A549 (cell line): ENCODE results near the gene TMEM219. TPM values are rescaled to one million over a fixed set of nuclear protein-coding genes. Genes with fewer than 3 reads are reported as not detected.

ENCODE experiments used
- ATAC-seq, 2 experiments: fragments of 200-7000 bp in 1 of 2; fragments of >200 bp in 1 of 2; cut with Nextera tagmentation in 1 of 2; cut with Tn5 transposase in 1 of 2; 3 replicates each; pipeline versions ENCODE4 v1.8.0 to v1.9.1; 2018 to 2020; ENCODE audit warnings: mild to moderate bottlenecking in 1 of 2, moderate library complexity in 1 of 2
- CTCF ChIA-PET: fragments of 300-600 bp; sonication (Branson Sonifier 250); formaldehyde crosslinking; extraction: SDS; loops from one replicate; lab custom pipeline; 2021; ENCODE audit warnings: antibody characterized with exemption, inconsistent platforms; lab: Yijun Ruan, JAX
- POLR2A ChIA-PET: fragments of 350-600 bp; formaldehyde crosslinking; extraction: SDS; loops from one replicate; lab custom pipeline; 2021; ENCODE audit warnings: antibody characterized with exemption, inconsistent platforms; lab: Yijun Ruan, JAX
- DNase-seq, 2 experiments: peaks; one replicate each; pipeline versions ENCODE4 v3.0.0 to v3.0.0-alpha.2; 2011 to 2016; ENCODE audit warnings: low read depth in 1 of 2, low spot score in 1 of 2
- FAIRE-seq: peaks from 2 replicates; lab custom pipeline; 2011; peaks lifted over from hg19 to GRCh38; lab: Jason Lieb, UNC
- H3K27ac ChIP-seq, 2 experiments: fragments of >200 bp; sonication (Bioruptor Twin); formaldehyde crosslinking; 3 replicates each; pipeline ENCODE4 v1.5.1; 2016 to 2017
- H3K4me1 ChIP-seq: fragments of >200 bp; sonication (Bioruptor Twin); formaldehyde crosslinking; 3 replicates; pipeline ENCODE4 v1.6.1; 2016
- H3K4me2 ChIP-seq: fragments of >200 bp; sonication (Bioruptor Twin); formaldehyde crosslinking; 3 replicates; pipeline ENCODE4 v1.6.1; 2016
- H3K4me3 ChIP-seq: fragments of >200 bp; sonication (Bioruptor Twin); formaldehyde crosslinking; 3 replicates; pipeline ENCODE4 v1.5.1; 2016
- H3K9me3 ChIP-seq: fragments of >200 bp; sonication (Bioruptor Twin); formaldehyde crosslinking; 3 replicates; pipeline ENCODE4 v1.6.1; 2016
- ATOH8 ChIP-seq: fragments of 250-450 bp; sonication (Bioruptor Pico); IDR thresholded peaks from 2 replicates; pipeline ENCODE4 v1.5.0; 2020; ENCODE audit warnings: low read depth, mild to moderate bottlenecking, moderate library complexity
- CBX2 ChIP-seq: fragments of 200-600 bp; sonication (generic); IDR thresholded peaks from 2 replicates; pipeline ENCODE4 v1.6.1; 2016; ENCODE audit warnings: low read depth, mild to moderate bottlenecking, borderline replicate concordance
- CBX8 ChIP-seq: fragments of 200-600 bp; sonication (generic); IDR thresholded peaks from 2 replicates; pipeline ENCODE4 v1.6.1; 2016
- ELK1 ChIP-seq: fragments of 150-350 bp; IDR thresholded peaks from 2 replicates; pipeline ENCODE4 v1.6.1; 2014; ENCODE audit warnings: low read depth, mild to moderate bottlenecking, low read length
- ESRRA ChIP-seq: fragments of 150-350 bp; IDR thresholded peaks from 2 replicates; pipeline ENCODE4 v1.6.1; 2014; ENCODE audit warnings: mild to moderate bottlenecking, low read length, borderline replicate concordance
- FOXS1 ChIP-seq: fragments of 250-450 bp; sonication (Bioruptor Pico); IDR thresholded peaks from 2 replicates; pipeline ENCODE4 v1.5.0; 2020; ENCODE audit warnings: mild to moderate bottlenecking, moderate library complexity
- HOXA7 ChIP-seq: fragments of 250-450 bp; sonication (Bioruptor Pico); IDR thresholded peaks from 2 replicates; pipeline ENCODE4 v1.5.0; 2020; ENCODE audit warnings: mild to moderate bottlenecking, moderate library complexity
- JUNB ChIP-seq: fragments of >200 bp; sonication (Bioruptor Twin); formaldehyde crosslinking; IDR thresholded peaks from 2 replicates; pipeline ENCODE4 v1.6.1; 2016
- KDM1A ChIP-seq: fragments of 200-600 bp; sonication (generic); IDR thresholded peaks from 2 replicates; pipeline ENCODE4 v1.6.1; 2016; ENCODE audit warnings: low read depth, mild to moderate bottlenecking
- MAFK ChIP-seq: fragments of 450-650 bp; IDR thresholded peaks from 2 replicates; pipeline ENCODE4 v1.6.1; 2014; ENCODE audit not compliant: partially characterized antibody
- MAX ChIP-seq: IDR thresholded peaks from 2 replicates; pipeline ENCODE4 v1.6.1; 2012
- MYC ChIP-seq: IDR thresholded peaks from 2 replicates; pipeline ENCODE4 v1.6.1; 2012; ENCODE audit warnings: mild to moderate bottlenecking, inconsistent platforms, low read length, improper control_type of control experiment, borderline replicate concordance
- NPAS2 ChIP-seq: fragments of 250-450 bp; sonication (Bioruptor Pico); IDR thresholded peaks from 2 replicates; pipeline ENCODE4 v1.8.0; 2022; ENCODE audit warnings: mild to moderate bottlenecking, moderate library complexity, borderline replicate concordance
- POLR2AphosphoS2 ChIP-seq: conservative IDR thresholded peaks from 2 replicates; pipeline ENCODE4 v1.6.1; 2012; ENCODE audit warnings: low read length, improper control_type of control experiment, inconsistent platforms
- REST ChIP-seq: fragments of 200-600 bp; sonication (generic); IDR thresholded peaks from 2 replicates; pipeline ENCODE4 v1.6.1; 2016; ENCODE audit warnings: antibody characterized with exemption, mild to moderate bottlenecking, moderate library complexity
- RFX5 ChIP-seq: fragments of 450-650 bp; IDR thresholded peaks from 2 replicates; pipeline ENCODE4 v1.7.1; 2014; ENCODE audit warnings: antibody characterized with exemption, mild to moderate bottlenecking, moderate library complexity
- ZC3H11A ChIP-seq: fragments of 450-650 bp; IDR thresholded peaks from 2 replicates; pipeline ENCODE4 v1.6.1; 2014; ENCODE audit warnings: antibody characterized with exemption, mild to moderate bottlenecking
- ZSCAN20 ChIP-seq: fragments of 250-450 bp; sonication (Bioruptor Pico); IDR thresholded peaks from 2 replicates; pipeline ENCODE4 v1.8.0; 2022; ENCODE audit warnings: mild to moderate bottlenecking, moderate library complexity
- WGBS: methylation state at CpG from one replicate; pipeline ENCODE4 v1.1.6; 2017; ENCODE audit errors: missing lambda C conversion rate; 5-methylcytosine and 5-hydroxymethylcytosine counted together
- polyA plus RNA-seq, 4 experiments: library from polyadenylated mRNA; depleted of rRNA in 3 of 4; stranded (reverse); fragments of >200 nt; fragmentation: RNase III in 1 of 4; extraction: RNeasy Plus Mini Kit Qiagen cat#74134 plus additional on column Dnase treatment in 1 of 4; gene quantifications; 2 replicates in 3 of 4; 3 replicates in 1 of 4; pipeline ENCODE4 v1.2.3, GENCODE V29; 2011 to 2017

TMEM219 gene
- polyA plus RNA-seq, 2 of the 4 experiments (the other 2 are of a cell fraction): 65.1 to 74.4 TPM

- TF ChIP-seq RFX5: no peak
Observed at GRCh38 chr16:29982560-29983419, 20.9 kb downstream of the TMEM219 start (continued).

- ATAC-seq: no peak
- 85% methylated on average over 12 of the region's 12 CpGs for WGBS
- Histone ChIP-seq H3K4me1 (no peaks in the 10 kb centered on the region), H3K9me3 (no peaks in the 10 kb centered on the region), H3K4me2 (no peak overlapping the region), H3K4me3 (no peak overlapping the region), H3K27ac (no peak overlapping the region)
- ChIA-PET CTCF (interaction anchor here (1.0 to 5.3 kb wide), 6 partner anchors 9 to 38 kb away, joined by 3 to 22 read pairs (median 4); partner anchors contain the start of gene TAOK2), POLR2A (no interaction called here)
- no peak for FAIRE-seq
- DNase-seq: no peak
- TF ChIP-seq MAX (no peak), ELK1 (no peak), ESRRA (no peak), ZC3H11A (no peak), JUNB (no peak), ATOH8 (no peak), ZSCAN20 (CRISPR knock-in tag) (no peak)
- TF ChIP-seq, all 56 proteins: peak for 0
Observed at GRCh38 chr16:29983420-29984136, 21.7 kb downstream of the TMEM219 start.

GRCh38 chr16:29984137-29984763 is 22.4 kb downstream of the TMEM219 start:
- 89% methylated on average over 6 of the region's 6 CpGs for WGBS
- TF ChIP-seq CBX8: no peak
- no peak for TF ChIP-seq CBX2
- no peak for TF ChIP-seq MAFK
- no peak for TF ChIP-seq FOXS1
- TF ChIP-seq REST: no peak
- no peak for TF ChIP-seq KDM1A
- no peak for TF ChIP-seq POLR2AphosphoS2
- TF ChIP-seq NPAS2 (CRISPR knock-in tag): no peak
- TF ChIP-seq RFX5: no peak
- TF ChIP-seq MAX: no peak
- TF ChIP-seq MYC: no peak
- TF ChIP-seq HOXA7 (CRISPR knock-in tag): no peak
- TF ChIP-seq, all 56 proteins: peak for 0
- FAIRE-seq: no peak

More at GRCh38 chr16:29984137-29984763, 22.4 kb downstream of the TMEM219 start:
- DNase-seq (no peak), ATAC-seq (no peak)
- POLR2A ChIA-PET: no interaction called here
- no peak overlapping the region for H3K4me3 ChIP-seq
- no peak overlapping the region for H3K4me2 ChIP-seq
- CTCF ChIA-PET: interaction anchor here (0.9 to 5.3 kb wide), 6 partner anchors 9 to 48 kb away, joined by 3 to 22 read pairs (median 4); partner anchors contain the start of gene TAOK2
- H3K9me3 ChIP-seq: no peaks in the 10 kb centered on the region
- H3K27ac ChIP-seq: no peak overlapping the region
- H3K4me1 ChIP-seq: no peaks in the 10 kb centered on the region
